H1 (cell line): ENCODE measurements around the gene CDK10. TPM values are rescaled to one million over a fixed set of nuclear protein-coding genes. Genes with fewer than 3 reads are reported as not detected.

Experiments used
- CTCF ChIA-PET: fragments of 300-600 bp; sonication (Branson Sonifier 250); formaldehyde crosslinking; loops from one replicate; lab custom pipeline; 2021; ENCODE audit not compliant: partially characterized antibody; lab: Charles Lee
- POLR2A ChIA-PET: fragments of 300-600 bp; sonication (Branson Sonifier 250); formaldehyde crosslinking; loops from one replicate; lab custom pipeline; 2021; ENCODE audit warnings: inconsistent platforms; ENCODE audit not compliant: partially characterized antibody; lab: Charles Lee
- DNase-seq, 2 experiments: peaks; one replicate each; pipeline versions ENCODE4 v3.0.0 to v3.0.0-alpha.2; 2010 to 2022; ENCODE audit warnings: low spot score in 2 of 2, low read depth in 1 of 2, mixed read lengths in 1 of 2
- FAIRE-seq: peaks from 2 replicates; lab custom pipeline; 2011; peaks lifted over from hg19 to GRCh38; lab: Jason Lieb, UNC
- H2AFZ ChIP-seq: 2 replicates; pipeline ENCODE4 v1.8.1; 2012; ENCODE audit warnings: low read length, inconsistent platforms
- H2AK5ac ChIP-seq: 2 replicates; pipeline ENCODE4 v1.6.1; 2013; ENCODE audit warnings: low read depth, low read length
- H2BK120ac ChIP-seq: replicated peaks from 2 replicates; pipeline ENCODE3; 2013; ENCODE audit warnings: low read depth, low read length, inconsistent platforms
- H2BK12ac ChIP-seq: 2 replicates; pipeline ENCODE4 v1.6.1; 2013; ENCODE audit warnings: low read depth, low read length
- H2BK15ac ChIP-seq: 2 replicates; pipeline ENCODE4 v1.6.1; 2013; ENCODE audit warnings: low read length
- H2BK20ac ChIP-seq: 2 replicates; pipeline ENCODE4 v1.6.1; 2013; ENCODE audit warnings: low read length
- H2BK5ac ChIP-seq: 2 replicates; pipeline ENCODE4 v1.6.1; 2013; ENCODE audit warnings: low read depth, low read length
- H3K14ac ChIP-seq: 2 replicates; pipeline ENCODE4 v1.6.1; 2013; ENCODE audit warnings: inconsistent platforms; ENCODE audit not compliant: insufficient read length
- H3K18ac ChIP-seq: 2 replicates; pipeline ENCODE4 v1.6.1; 2013; ENCODE audit warnings: low read length; ENCODE audit errors: extremely low read depth
- H3K23ac ChIP-seq: 2 replicates; pipeline ENCODE4 v1.6.1; 2013; ENCODE audit warnings: inconsistent platforms; ENCODE audit not compliant: insufficient read length
- H3K23me2 ChIP-seq: 2 replicates; pipeline ENCODE4 v1.6.1; 2013; ENCODE audit warnings: low read depth, low read length
- H3K27ac ChIP-seq: 2 replicates; pipeline ENCODE4 v1.6.1; 2011; ENCODE audit warnings: low read depth, low read length, inconsistent platforms
- H3K27me3 ChIP-seq, 4 experiments: replicated peaks in 1 of 4; 1 replicate in 1 of 4; 2 replicates in 3 of 4; pipeline versions ENCODE4 v1.6.1 to v1.8.1; 2011 to 2013; ENCODE audit warnings: low read length in 3 of 4, mild to moderate bottlenecking in 3 of 4, inconsistent platforms in 2 of 4, mixed read lengths in 2 of 4, moderate library complexity in 1 of 4; ENCODE audit not compliant: control insufficient read depth in 3 of 4, insufficient read depth in 3 of 4; ENCODE audit errors: extremely low read depth in 1 of 4
- H3K36me3 ChIP-seq, 4 experiments: 2 replicates each; pipeline versions ENCODE4 v1.6.1 to v1.8.1; 2011 to 2013; ENCODE audit warnings: mild to moderate bottlenecking in 4 of 4, low read length in 3 of 4, moderate library complexity in 2 of 4, control low read depth in 1 of 4, inconsistent platforms in 1 of 4; ENCODE audit not compliant: insufficient read depth in 4 of 4, control insufficient read depth in 2 of 4
- H3K4ac ChIP-seq: replicated peaks from 2 replicates; pipeline ENCODE3; 2013; ENCODE audit warnings: low read length, low read depth, mixed read lengths, inconsistent platforms; ENCODE audit not compliant: insufficient read length
- H3K4me1 ChIP-seq, 4 experiments: replicated peaks in 1 of 4; 1 replicate in 1 of 4; 2 replicates in 3 of 4; pipeline versions ENCODE4 v1.6.1 to v1.8.1; 2011 to 2013; ENCODE audit warnings: low read length in 3 of 4, inconsistent platforms in 2 of 4, mixed read lengths in 1 of 4; ENCODE audit not compliant: insufficient read depth in 4 of 4, control insufficient read depth in 3 of 4
- H3K4me2 ChIP-seq, 2 experiments: 2 replicates each; pipeline versions ENCODE4 v1.6.1 to v1.8.1; 2011 to 2013; ENCODE audit warnings: low read depth in 2 of 2, low read length in 2 of 2, control low read depth in 1 of 2, inconsistent platforms in 1 of 2, mild to moderate bottlenecking in 1 of 2; ENCODE audit not compliant: insufficient read depth in 1 of 2
- H3K4me3 ChIP-seq, 4 experiments: fragments of 200-600, 300-600 bp in 1 of 4; sonication (generic), shearing (Covaris generic), sonication (Bioruptor Twin) in 1 of 4; 2 replicates each; pipeline versions ENCODE4 v1.5.1 to v1.8.1; 2011 to 2016; ENCODE audit warnings: low read length in 4 of 4, low read depth in 3 of 4, control low read depth in 2 of 4, inconsistent platforms in 2 of 4, mild to moderate bottlenecking in 2 of 4, mixed read lengths in 1 of 4, moderate library complexity in 1 of 4; ENCODE audit not compliant: insufficient read depth in 2 of 4; ENCODE audit errors: extremely low read depth in 1 of 4
- H3K56ac ChIP-seq: replicated peaks from 2 replicates; pipeline ENCODE3; 2013; ENCODE audit warnings: low read depth, mild to moderate bottlenecking, mixed read lengths, low read length, inconsistent platforms; ENCODE audit not compliant: insufficient read length
- H3K79me1 ChIP-seq: 2 replicates; pipeline ENCODE4 v1.6.1; 2013; ENCODE audit warnings: low read depth, low read length, control low read depth
- H3K79me2 ChIP-seq, 2 experiments: 2 replicates each; pipeline versions ENCODE4 v1.6.1 to v1.8.1; 2012 to 2013; ENCODE audit warnings: low read length in 2 of 2, mild to moderate bottlenecking in 2 of 2, inconsistent platforms in 1 of 2; ENCODE audit not compliant: insufficient read depth in 2 of 2, control insufficient read depth in 1 of 2
- H3K9ac ChIP-seq, 4 experiments: replicated peaks in 1 of 4; 1 replicate in 1 of 4; 2 replicates in 3 of 4; pipeline versions ENCODE4 v1.6.1 to v1.8.1; 2011 to 2013; ENCODE audit warnings: low read depth in 3 of 4, low read length in 3 of 4, control low read depth in 2 of 4, mild to moderate bottlenecking in 2 of 4, moderate library complexity in 2 of 4, inconsistent platforms in 1 of 4; ENCODE audit errors: extremely low read depth in 1 of 4
- H3K9me3 ChIP-seq, 2 experiments: 2 replicates each; pipeline versions ENCODE4 v1.6.1 to v1.8.1; 2012 to 2013; ENCODE audit warnings: mild to moderate bottlenecking in 2 of 2, moderate library complexity in 2 of 2, control low read depth in 1 of 2, inconsistent platforms in 1 of 2, low read depth in 1 of 2, low read length in 1 of 2, mixed read lengths in 1 of 2; ENCODE audit not compliant: insufficient read depth in 2 of 2
- H4K20me1 ChIP-seq, 2 experiments: replicated peaks in 1 of 2; 2 replicates each; pipeline versions ENCODE3 to v1.8.1; 2011 to 2013; ENCODE audit warnings: inconsistent platforms in 2 of 2, low read length in 2 of 2, mild to moderate bottlenecking in 1 of 2; ENCODE audit not compliant: insufficient read depth in 2 of 2, control insufficient read depth in 1 of 2
- H4K5ac ChIP-seq: 2 replicates; pipeline ENCODE4 v1.6.1; 2013; ENCODE audit warnings: low read length, low read depth, mixed read lengths, inconsistent platforms; ENCODE audit not compliant: insufficient read length
- H4K8ac ChIP-seq: 2 replicates; pipeline ENCODE4 v1.8.0; 2013; ENCODE audit warnings: mild to moderate bottlenecking, moderate library complexity, low read length, inconsistent platforms; ENCODE audit not compliant: insufficient read depth; ENCODE audit errors: extremely low read depth
- H4K91ac ChIP-seq: replicated peaks from 2 replicates; pipeline ENCODE3; 2013; ENCODE audit warnings: low read length, mixed read lengths, inconsistent platforms; ENCODE audit not compliant: insufficient read length
- CHD1 ChIP-seq: IDR thresholded peaks from 2 replicates; pipeline ENCODE4 v1.6.1; 2012; ENCODE audit warnings: low read depth, low read length, improper control_type of control experiment
- CHD2 ChIP-seq: IDR thresholded peaks from 2 replicates; pipeline ENCODE4 v1.6.1; 2012; ENCODE audit warnings: low read length, improper control_type of control experiment
- EGR1 ChIP-seq: IDR thresholded peaks from 2 replicates; pipeline ENCODE4 v1.6.1; 2011; ENCODE audit warnings: low read depth, low read length, borderline replicate concordance
- EP300 ChIP-seq, 2 experiments: IDR thresholded peaks; 1 replicate in 1 of 2; 2 replicates in 1 of 2; pipeline ENCODE4 v1.6.1; 2011 to 2012; ENCODE audit warnings: low read depth in 2 of 2, low read length in 2 of 2, mild to moderate bottlenecking in 2 of 2, borderline replicate concordance in 1 of 2, inconsistent platforms in 1 of 2, moderate library complexity in 1 of 2
- GABPA ChIP-seq: IDR thresholded peaks from 2 replicates; pipeline ENCODE4 v1.6.1; 2011; ENCODE audit warnings: mild to moderate bottlenecking, low read length, moderate library complexity, borderline replicate concordance; ENCODE audit not compliant: insufficient read depth
- HDAC2 ChIP-seq, 2 experiments: fragments of 300-600 bp in 1 of 2; sonication (generic) in 1 of 2; IDR thresholded peaks; 2 replicates each; pipeline ENCODE4 v1.6.1; 2011 to 2012; ENCODE audit warnings: low read depth in 2 of 2, low read length in 2 of 2, mild to moderate bottlenecking in 2 of 2, moderate library complexity in 2 of 2, borderline replicate concordance in 1 of 2, inconsistent platforms in 1 of 2
- KDM1A ChIP-seq: fragments of 200-600, 300-600 bp; sonication (generic); IDR thresholded peaks from 2 replicates; pipeline ENCODE4 v1.7.1; 2016; ENCODE audit warnings: mild to moderate bottlenecking, low read length, borderline replicate concordance
- KDM4A ChIP-seq: IDR thresholded peaks from one replicate; pipeline ENCODE4 v1.7.1; 2012; ENCODE audit warnings: low read depth, mild to moderate bottlenecking, moderate library complexity, low read length, inconsistent platforms; ENCODE audit not compliant: severe bottlenecking
- MAFK ChIP-seq: IDR thresholded peaks from 2 replicates; pipeline ENCODE4 v1.6.1; 2012; ENCODE audit warnings: low read depth, mild to moderate bottlenecking, improper control_type of control experiment, low read length
- POLR2AphosphoS5 ChIP-seq: IDR thresholded peaks from 2 replicates; pipeline ENCODE4 v1.6.1; 2011; ENCODE audit warnings: low read depth, low read length
- RXRA ChIP-seq: IDR thresholded peaks from 2 replicates; pipeline ENCODE4 v1.6.1; 2011; ENCODE audit warnings: low read depth, mild to moderate bottlenecking, low read length, moderate library complexity; ENCODE audit not compliant: insufficient read depth
- SP1 ChIP-seq: IDR thresholded peaks from 2 replicates; pipeline ENCODE4 v1.6.1; 2011; ENCODE audit warnings: low read depth, low read length
- TAF1 ChIP-seq: IDR thresholded peaks from 2 replicates; pipeline ENCODE4 v1.6.1; 2011; ENCODE audit warnings: mild to moderate bottlenecking, low read depth, low read length
- TCF12 ChIP-seq: IDR thresholded peaks from 2 replicates; pipeline ENCODE4 v1.6.1; 2011; ENCODE audit warnings: low read depth, mild to moderate bottlenecking, low read length
- TEAD4 ChIP-seq: IDR thresholded peaks from 2 replicates; pipeline ENCODE4 v1.6.1; 2012; ENCODE audit warnings: low read depth, low read length, inconsistent platforms, mixed read lengths
- WGBS, 2 experiments: shearing (Covaris generic) in 1 of 2; methylation state at CpG; one replicate each; pipeline versions ENCODE4 v1.1.6 to v1.1.7; 2013 to 2015; ENCODE audit warnings: low lambda C conversion rate in 2 of 2, mixed read lengths in 2 of 2, inconsistent platforms in 1 of 2, low coverage in 1 of 2, missing lambda C conversion rate in 1 of 2; ENCODE audit not compliant: insufficient replicate concordance in 2 of 2, insufficient coverage in 1 of 2, insufficient read length in 1 of 2; ENCODE audit errors: extremely low coverage in 1 of 2, missing lambda C conversion rate in 1 of 2; 5-methylcytosine and 5-hydroxymethylcytosine counted together
- polyA plus RNA-seq, 7 experiments: library from polyadenylated mRNA; depleted of rRNA in 3 of 7; stranded (reverse) in 5 of 7; unstranded in 2 of 7; fragments of >200 nt in 5 of 7; fragments of 200-250 nt in 2 of 7; gene quantifications; 1 replicate in 5 of 7; 2 replicates in 1 of 7; 4 replicates in 1 of 7; pipeline versions ENCODE4 v1.2.1 to v1.2.3, GENCODE V29; 2011 to 2013; ENCODE audit warnings: missing spikeins in 2 of 7, mixed read lengths in 2 of 7
- total RNA-seq: library from RNA; stranded (reverse); fragmentation: NEBNext Ultra II Directional; extraction: Animal tissue kit (Norgen Biotek cat#: 25700); gene quantifications from 2 replicates; pipeline ENCODE4 v1.2.1, GENCODE V29; 2021

CDK10 gene
- total and polyA plus RNA-seq, 2 of the 8 experiments (the other 6 are each of a cell fraction or from before 2014, with no cell fraction given) = 49.5 to 83.9 TPM

GRCh38 chr16:89739383-89739782 is 52.9 kb downstream of the CDK10 start:
- Histone ChIP-seq H3K79me1 (peaks cover 2% of the 10 kb centered on the region; the same call in 1 of the 2 replicates), H2AK5ac (no peak overlapping the region), H3K9me3 (no peaks in the 10 kb centered on the region), H3K14ac (no peak overlapping the region), H2BK15ac (no peak overlapping the region), H4K20me1 (peaks cover 4 to 11% of the 10 kb centered on the region in 2 experiments), H2BK12ac (no peak overlapping the region), H2AFZ (no peak overlapping the region), H4K5ac (no peak overlapping the region), H3K27me3 (no peaks in the 10 kb centered on the region), H3K4me1 (no peaks in the 10 kb centered on the region), H3K36me3 (peaks cover 28 to 61% (median 49%) of the 10 kb centered on the region in 4 experiments), H3K4me3 (no peak overlapping the region), H3K18ac (no peak overlapping the region), H3K56ac (no peak overlapping the region), H3K27ac (no peak overlapping the region), H2BK5ac (no peak overlapping the region), H3K79me2 (no peaks in the 10 kb centered on the region), H4K8ac (no peak overlapping the region), H2BK20ac (no peak overlapping the region), H3K9ac (no peak overlapping the region), H3K4ac (no peak overlapping the region), H3K4me2 (no peak overlapping the region), H3K23ac (no peak overlapping the region), H3K23me2 (no peaks in the 10 kb centered on the region), H2BK120ac (no peak overlapping the region), H4K91ac (no peak overlapping the region)
- TF ChIP-seq HDAC2 (IDR thresholded peaks at IDR 0.05; ENCODE audit: borderline replicate concordance in 1 of 2, low read depth in 2 of 2, low read length in 2 of 2) (no peak), TAF1 (no peak), EGR1 (no peak), CHD2 (no peak), KDM1A (no peak), EP300 (IDR thresholded peaks at IDR 0.05; ENCODE audit: borderline replicate concordance in 1 of 2, low read depth in 2 of 2, low read length in 2 of 2) (no peak), CHD1 (no peak), POLR2AphosphoS5 (no peak; the same call in 1 of the 2 replicates), SP1 (no peak), GABPA (no peak), MAFK (no peak), TEAD4 (no peak), TCF12 (no peak), KDM4A (no peak), RXRA (no peak)
- ChIA-PET POLR2A (interaction anchor here (0.8 to 5.4 kb wide), 10 partner anchors 8 to 39 kb away, joined by 3 to 19 read pairs (median 4); no protein-coding TSS in a partner anchor), CTCF (interaction anchor here (0.6 to 7.8 kb wide), 9 partner anchors 10 to 160 kb away, joined by 3 to 69 read pairs (median 4); no protein-coding TSS in a partner anchor)
- DNase-seq (no peak), FAIRE-seq (no peak)
- 90% methylated on average over 9 of the region's 9 CpGs; no CpG with 5 or more reads in 1 of the 2 experiments for WGBS, 2 experiments
